GM19351 (cell line): ENCODE data around the gene UFD1.

Experiments used
- ATAC-seq: cut with Tn5 transposase; IDR thresholded peaks from one replicate; pipeline ENCODE4 v1.9.1; 2021; ENCODE audit warnings: mild to moderate bottlenecking, moderate library complexity; ENCODE audit not compliant: unreplicated experiment

The UFD1 gene

DNA sequence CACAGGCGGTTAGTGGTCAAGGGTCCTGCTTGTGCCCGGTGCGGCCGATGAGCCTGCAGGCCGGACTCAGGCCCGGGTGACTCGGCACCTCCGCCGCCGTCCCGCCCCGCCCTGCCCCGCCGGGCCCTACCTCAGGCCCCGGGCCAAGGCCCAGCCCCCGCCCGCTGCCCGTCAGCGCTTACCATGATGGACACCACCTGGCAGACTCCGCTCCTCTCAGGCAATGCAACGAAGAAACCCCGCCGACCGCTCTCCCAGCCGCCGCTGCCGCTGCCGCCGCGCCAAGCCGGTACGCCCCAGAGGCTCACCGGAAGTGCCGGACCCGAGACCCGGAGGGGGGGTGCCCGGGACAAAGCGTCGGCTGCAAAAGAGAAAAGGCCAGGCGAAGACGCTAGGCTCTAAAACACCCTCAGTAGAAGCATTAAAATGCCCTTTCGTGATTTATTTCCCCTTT is at the start of gene UFD1:
Gene UFD1 (minus strand): TSS at position 293 of the 454 bp plus-strand sequence. CDS start 108 bp downstream, at position 185.
- peak; percentile 49 for ATAC-seq

GRCh38 chr22:19527861-19528417 is 48.9 kb upstream of the UFD1 start:
- no peak for ATAC-seq

DNA sequence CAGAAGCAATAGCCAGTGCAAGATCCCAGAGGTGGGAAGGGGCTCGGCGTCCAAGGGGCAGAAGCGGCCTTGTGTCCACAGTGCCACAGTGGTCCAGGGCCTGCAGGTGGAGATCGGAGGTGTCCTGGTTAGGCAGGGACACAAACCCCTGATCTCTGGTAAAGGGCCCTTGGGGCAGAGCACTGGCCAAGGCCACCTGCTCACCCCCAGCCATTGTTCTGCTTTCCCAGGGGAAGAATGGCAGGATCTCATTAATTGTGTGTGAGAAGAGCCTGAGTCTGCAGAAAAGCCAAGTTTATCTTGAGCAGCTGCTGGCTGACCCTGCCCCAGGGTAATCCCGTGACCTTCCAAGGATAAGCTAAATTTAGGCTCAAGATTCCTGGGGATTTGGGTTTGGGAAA is 48.3 kb upstream of the UFD1 start:
- ATAC-seq: no peak

- ATAC-seq: no peak
Observed at GRCh38 chr22:19526702-19527111, 47.7 kb upstream of the UFD1 start.

- no peak for ATAC-seq
Observed at GRCh38 chr22:19526076-19526701, 47.2 kb upstream of the UFD1 start.

- no peak for ATAC-seq
Observed at GRCh38 chr22:19525666-19526065, 46.7 kb upstream of the UFD1 start.

GRCh38 chr22:19525116-19525660 is 46.2 kb upstream of the UFD1 start:
- ATAC-seq: no peak

GRCh38 chr22:19524170-19525115 is 45.5 kb upstream of the UFD1 start, which contains the start of gene CLDN5:
Gene CLDN5, minus strand, starts transcription at chr22:19524410. Its CDS starts 155 bp downstream, at chr22:19524255.
- ATAC-seq: no peak

DNA sequence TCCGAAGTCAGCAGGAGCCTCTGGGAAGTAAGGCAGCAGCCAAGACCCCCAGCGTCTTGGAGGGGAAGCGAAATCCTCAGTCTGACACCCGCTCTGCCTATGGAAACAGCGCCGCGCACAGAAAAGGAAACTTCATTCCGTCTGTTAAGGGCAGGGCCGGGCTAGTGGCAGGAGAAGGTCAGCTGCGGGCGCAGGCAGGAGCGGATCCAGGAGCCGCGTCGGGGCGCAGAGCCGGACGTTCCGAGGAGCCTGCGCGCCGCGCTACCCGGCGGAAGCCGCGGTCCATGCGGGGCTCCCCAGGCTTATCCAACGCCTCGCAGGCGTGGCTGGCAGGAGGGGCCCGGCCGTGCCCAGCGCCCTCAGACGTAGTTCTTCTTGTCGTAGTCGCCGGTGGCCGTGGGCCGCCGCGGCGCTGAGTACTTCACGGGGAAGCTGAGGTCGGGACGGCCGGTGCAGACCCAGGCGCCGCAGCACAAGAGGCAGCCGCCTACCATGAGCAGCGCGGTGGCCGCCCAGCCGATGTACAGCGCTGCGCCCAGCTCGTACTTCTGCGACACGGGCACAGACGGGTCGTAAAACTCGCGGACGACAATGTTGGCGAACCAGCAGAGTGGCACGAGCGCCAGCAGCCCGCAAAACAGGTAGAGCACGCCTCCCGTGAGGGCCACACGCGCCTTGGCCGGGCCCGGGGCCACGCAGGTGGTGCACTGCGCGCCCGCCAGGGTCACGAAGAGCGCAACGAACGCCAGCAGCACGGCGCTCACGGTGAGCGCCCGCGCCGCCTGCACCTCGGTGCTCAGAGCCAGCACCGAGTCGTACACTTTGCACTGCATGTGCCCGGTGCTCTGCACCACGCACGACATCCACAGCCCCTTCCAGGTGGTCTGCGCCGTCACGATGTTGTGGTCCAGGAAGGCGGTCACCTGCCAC is 44.5 kb upstream of the UFD1 start:
- no peak for ATAC-seq

GRCh38 chr22:19522881-19523239 is 43.9 kb upstream of the UFD1 start:
- no peak for ATAC-seq

DNA sequence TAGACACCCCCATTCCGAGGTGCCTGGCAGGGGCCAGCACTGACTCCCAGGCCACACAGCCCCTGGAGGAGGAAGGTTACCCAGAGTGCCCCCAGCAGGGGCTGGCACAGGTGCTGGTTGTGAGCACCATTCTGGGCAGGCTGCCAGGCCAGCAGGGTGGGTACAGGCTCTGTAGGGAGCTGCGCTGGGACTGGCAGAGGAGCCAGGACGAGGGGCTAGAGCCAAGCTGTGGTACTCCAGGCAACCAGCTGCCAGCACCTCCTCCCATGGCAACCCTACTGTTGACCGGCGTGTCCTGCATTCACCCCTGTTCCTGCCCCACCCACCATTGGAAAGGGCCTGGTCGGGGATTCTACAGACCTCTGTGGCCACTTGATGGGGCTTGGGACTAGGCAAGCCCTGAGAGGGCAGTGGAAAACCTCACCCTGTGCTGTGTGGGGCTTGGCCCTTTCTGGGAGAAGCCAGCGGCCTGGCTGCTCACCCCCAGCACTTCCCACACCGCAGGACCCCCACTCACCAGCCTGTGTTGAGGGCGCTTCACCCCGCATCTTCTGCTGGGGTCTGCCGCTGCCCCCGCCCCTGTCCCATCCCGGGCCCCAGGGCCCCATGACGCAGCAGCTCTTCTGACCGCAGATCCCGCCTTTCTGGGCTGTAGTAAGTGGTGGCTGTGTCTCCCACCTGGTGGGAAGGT is 43.3 kb upstream of the UFD1 start:
- no peak for ATAC-seq

- ATAC-seq: no peak
Observed at GRCh38 chr22:19520566-19521305, 41.7 kb upstream of the UFD1 start.

DNA sequence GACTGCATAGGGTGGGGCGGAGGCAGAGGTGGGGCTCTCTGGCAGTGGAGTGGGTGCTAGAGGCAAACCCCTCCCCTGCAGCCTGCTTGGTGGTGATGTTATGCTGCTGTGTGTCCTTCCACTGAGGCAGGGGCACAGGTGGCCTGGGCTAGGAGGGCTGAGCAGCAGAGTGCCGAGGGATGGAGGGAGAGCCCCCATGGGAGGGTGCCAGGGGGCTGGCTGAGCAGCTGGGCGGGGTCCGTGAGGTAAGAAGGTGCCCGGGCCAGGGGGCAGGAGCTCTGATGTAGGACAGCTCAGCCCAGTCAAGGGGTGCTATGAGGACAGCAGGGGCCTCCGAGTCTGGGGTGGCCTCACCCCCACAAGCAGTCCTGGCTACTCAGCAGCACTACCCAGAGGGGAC is 41.0 kb upstream of the UFD1 start:
- no peak for ATAC-seq

GRCh38 chr22:19519041-19519926 is 40.3 kb upstream of the UFD1 start:
- ATAC-seq: no peak

- no peak for ATAC-seq
Observed at GRCh38 chr22:19518635-19519034, 39.6 kb upstream of the UFD1 start.

DNA sequence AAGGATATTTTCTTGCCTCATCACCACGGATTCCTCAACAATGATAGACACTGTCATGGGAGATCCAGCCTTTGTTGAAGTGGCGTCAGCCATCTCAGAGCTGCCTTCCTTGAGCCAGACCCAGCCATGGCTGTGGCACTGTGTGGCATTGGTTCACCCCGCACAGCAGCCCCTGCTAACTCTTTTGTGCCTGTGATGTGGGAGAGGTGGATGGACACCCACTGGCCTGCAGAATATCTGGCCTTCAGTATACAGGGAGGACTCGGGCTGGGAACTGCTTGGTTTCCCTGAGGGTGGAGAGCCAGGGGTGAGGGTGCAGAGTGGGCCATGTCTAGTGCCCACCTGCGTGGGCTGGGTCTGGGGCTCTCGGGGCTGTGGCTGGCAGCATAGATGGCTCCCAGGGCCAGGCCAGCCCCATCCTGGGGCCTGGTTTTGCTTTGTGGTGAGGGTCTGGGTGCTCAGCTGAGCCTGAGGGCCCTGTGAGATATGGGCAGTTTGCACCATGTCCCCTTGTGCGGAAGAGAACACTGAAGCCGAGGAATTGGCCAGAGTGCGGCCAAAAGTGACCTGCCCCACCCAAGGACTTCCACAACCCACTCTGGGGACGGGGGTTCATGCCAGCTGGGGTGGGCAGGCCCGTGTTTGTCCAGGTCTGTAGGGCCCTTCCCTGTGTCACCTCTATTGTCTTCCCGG is 39.1 kb upstream of the UFD1 start:
- ATAC-seq: no peak

DNA sequence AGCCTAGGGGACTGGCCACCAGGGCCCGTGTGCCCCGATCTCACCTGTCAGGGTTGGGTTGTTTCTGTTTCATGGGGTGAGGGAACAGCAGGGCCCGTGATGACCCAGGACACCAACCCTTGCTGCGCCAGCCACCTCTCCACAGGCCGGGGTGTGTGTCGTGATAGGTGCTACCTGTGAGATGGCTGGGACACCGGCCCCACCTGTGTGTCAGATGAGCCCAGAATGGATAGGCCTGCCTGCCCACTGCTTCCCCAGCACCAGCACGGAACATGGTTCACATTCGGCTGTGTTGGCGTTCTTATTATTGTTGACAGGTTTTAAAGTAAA is 38.1 kb upstream of the UFD1 start:
- no peak for ATAC-seq
